Activated T-cell treated with anti-CD3 and anti-CD28 coated beads, Interleukin-2, amount 50 U/mL, for 48 hours (primary cell): ENCODE data around the gene MUC6.

Experiments used
- DNase-seq, 2 experiments: peaks; one replicate each; pipeline ENCODE4 v3.0.0-alpha.2; 2020

Gene MUC6

GRCh38 chr11:1049911-1050580 lies 13.5 kb upstream of the MUC6 start:
- no peak for DNase-seq

DNA sequence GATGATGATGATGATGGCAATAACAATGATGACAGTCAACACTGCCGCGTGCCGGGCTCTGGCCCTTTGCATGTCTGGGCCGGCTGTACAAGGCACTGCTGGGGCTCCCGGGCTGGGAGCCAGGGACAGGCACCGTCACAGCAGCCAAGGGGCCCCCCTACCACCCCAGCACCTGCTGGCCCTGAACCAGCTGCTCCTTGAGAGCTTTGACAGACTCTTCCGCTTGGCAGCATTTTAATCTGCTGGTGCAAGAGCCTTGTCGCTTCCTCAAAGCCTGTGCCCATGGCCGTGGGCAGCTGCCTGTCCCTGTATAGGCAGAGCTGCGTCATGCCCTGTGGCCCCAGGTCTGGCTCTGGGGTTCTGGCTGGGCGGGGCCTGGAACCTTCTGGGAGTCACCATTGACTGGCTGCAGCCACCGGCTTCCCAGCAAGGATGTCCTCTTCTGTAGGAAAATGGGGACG lies 12.9 kb upstream of the MUC6 start:
- DNase-seq = no peak

GRCh38 chr11:1049071-1049405 lies 12.5 kb upstream of the MUC6 start:
- no peak for DNase-seq

- no peak for DNase-seq
These were observed 12.0 kb upstream of the MUC6 start for GRCh38 chr11:1048375-1049070.

DNA sequence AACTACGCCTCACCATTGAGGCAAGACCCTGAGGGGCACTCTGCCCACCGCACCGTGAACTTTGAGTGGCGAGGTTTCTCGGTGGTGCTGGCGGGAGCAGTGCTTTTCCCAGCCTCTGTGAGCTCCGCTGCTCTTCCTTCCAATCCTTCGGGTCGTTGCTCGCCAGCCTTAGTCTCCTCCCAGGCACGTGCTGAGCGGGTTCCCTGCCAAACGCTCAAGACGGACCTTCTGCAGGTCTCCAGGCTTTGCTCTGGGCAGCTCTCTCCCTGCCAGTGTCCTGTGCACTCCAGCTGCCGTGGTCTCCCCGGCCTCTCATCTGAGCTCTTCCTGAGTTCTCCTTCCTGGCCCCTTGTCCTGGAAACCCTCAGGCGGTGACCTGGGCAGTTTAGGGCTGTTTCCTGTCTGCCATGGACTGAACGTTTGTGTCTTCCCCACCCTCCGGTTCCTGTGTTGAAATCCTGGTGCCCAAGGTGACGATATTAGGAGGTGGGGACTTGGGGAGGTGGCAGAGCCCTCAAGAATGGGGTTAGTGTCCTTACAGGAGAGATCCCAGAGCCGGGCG lies 11.2 kb upstream of the MUC6 start:
- no peak for DNase-seq

DNA sequence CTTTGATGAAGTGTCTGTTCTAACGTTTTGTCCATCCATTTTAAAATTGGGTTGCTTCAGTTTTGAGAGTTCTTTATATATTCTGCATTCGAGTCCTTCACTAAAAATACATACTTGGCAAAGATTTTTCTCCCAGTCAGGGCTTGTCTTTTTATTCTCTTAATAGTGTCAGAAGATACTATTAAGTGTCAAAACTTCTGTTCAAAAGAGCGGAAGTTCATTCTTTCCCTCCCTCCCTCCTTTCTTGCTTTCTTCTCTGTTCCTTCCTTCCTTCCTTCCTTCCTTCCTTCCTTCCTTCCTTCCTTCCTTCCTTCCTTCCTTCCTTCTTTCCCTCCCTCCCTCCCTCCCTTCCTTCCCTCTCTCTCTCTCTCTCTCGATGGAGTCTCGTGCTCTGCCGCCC lies 7.6 kb upstream of the MUC6 start:
- no peak for DNase-seq

- no peak for DNase-seq
These were observed 7.1 kb upstream of the MUC6 start for GRCh38 chr11:1043563-1044096.

DNA sequence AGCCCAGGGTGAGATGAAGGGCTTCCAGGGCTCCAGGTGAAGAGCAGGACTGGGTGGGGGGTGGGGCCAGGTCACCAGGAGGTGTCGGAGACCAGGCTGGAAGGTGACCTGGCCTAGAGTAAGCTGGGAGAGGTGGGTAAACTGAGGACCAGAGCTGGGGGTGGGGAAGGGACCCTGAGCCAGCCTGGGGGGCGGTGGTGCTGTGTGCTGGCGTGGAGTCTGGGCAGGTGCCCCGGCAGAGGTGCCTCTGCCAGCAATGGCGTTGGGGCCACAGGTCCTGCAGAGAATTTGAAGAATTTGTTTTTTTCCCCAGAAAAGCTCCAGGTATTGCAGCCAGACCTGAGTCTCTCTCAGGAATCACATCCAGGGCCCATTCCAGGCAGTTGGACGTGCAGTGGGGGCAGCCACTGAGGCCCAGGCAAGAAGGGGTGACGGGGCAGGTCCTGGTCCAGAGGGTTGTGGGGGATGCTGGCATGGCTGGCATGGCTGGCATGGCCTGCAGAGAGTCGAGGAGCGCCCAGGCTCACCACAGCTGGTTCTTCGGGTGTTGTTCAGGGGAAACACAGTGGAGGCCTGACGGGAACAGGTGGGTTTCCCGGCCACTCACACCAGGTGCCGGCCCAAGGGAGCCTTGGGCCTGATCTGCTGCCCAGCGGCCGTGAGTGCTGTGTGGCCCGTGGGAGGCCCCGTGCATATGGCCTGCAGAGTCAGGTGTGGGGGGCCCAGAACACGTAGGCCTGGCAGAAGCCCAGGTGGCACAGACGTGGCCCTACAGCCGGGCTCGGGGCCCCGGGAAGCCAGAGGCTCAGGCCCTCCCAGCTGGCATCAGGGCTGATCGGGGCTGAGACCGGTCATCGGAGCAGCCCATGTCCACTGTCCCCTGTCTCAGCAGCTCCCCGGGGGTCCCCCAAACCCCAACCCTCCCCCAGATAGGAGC lies 6.4 kb upstream of the MUC6 start:
- no peak for DNase-seq

DNA sequence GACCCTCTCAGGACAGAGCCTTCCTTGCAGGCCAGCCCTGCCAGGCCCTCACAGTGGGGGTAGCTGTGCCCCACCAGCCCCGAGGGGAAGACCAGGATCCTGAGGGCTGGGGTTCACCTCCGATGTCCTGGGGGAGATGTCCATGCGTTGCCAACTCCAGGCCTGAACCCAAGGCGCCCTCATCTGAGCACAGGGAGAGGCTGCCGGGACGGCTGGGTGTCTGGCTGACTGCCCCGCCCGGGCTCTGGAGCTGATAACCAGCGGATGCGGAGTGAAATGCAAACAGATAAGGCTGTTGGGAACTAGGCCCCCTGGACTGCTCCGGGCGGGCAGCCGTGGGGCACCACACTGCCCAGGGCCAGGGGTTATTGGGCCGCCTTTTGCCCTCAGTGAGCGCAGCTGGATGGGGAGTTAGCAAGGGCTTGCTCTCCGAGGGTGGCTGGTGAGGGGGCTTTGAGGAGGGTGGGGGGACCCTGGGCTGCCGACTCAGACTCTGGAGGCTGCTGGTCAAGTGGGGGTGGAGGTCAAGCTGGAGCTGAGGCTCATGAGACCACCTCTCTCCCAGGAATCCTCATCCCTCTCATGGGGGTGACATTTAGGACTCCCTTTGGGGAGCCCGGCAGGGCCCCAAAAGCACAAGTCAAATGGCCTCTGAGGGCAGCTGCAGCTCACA lies 5.6 kb upstream of the MUC6 start:
- no peak for DNase-seq

- DNase-seq = no peak
These were observed 5.0 kb upstream of the MUC6 start for GRCh38 chr11:1041471-1041870.

- no peak for DNase-seq
These were observed 4.6 kb upstream of the MUC6 start for GRCh38 chr11:1041149-1041467.

DNA sequence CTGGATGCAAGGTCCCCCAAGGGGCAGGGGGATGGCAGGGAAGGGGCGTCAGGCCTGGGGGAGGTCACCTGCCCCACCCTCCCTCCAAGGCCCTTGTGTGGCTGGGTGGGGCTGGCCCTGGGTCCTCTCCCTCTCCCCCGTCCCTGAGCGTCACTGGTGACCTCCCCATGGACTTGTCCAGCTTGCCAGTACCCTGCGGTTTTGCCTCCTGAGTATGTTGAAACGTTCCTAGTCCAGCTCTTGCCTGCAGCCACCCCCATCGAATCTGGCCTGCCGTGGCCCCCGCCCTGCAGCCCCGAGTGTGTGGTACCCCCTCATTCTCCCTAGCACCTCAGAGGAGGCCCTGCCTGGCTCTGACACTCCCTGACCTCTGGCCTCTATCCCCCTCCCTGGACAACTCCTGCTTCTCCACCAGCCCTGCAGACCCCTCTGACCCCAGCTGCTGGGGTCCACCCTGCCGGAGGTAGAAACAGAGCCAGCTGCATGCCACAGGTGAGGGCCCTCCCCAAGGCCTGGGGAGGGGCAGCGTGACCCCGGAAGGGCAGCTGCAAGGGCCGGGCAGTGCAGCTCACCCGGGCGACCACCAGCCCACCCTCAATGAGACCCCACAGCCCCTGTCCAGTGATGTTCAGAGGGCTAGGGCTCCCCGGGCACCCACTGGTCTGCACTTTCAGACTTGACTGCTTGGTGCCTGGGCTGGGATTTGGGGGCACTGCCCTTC lies 4.1 kb upstream of the MUC6 start:
- DNase-seq = no peak

- no peak for DNase-seq
These were observed 3.2 kb upstream of the MUC6 start for GRCh38 chr11:1039481-1040427.

DNA sequence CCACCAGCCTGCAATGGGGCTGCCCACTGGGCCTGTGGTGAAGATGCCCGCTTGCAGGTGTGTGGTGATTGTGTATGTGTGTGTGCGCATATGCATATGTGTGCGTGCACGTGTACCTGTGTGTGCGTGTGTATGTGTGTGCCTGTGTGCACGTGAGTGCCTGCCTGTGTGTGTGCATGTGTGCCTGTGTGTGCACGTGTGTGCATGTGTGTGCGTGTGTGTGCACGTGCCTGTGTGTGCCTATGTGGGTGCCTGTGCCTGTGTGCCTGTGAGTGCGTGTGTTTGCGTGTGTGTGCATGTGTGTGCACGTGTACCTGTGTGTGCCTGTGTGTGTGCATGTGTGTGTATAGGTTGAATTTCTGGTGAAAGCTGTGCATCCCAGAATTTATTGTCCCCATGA lies 2.4 kb upstream of the MUC6 start:
- DNase-seq = no peak

- no peak for DNase-seq
These were observed 1.8 kb upstream of the MUC6 start for GRCh38 chr11:1038361-1038760.

DNA sequence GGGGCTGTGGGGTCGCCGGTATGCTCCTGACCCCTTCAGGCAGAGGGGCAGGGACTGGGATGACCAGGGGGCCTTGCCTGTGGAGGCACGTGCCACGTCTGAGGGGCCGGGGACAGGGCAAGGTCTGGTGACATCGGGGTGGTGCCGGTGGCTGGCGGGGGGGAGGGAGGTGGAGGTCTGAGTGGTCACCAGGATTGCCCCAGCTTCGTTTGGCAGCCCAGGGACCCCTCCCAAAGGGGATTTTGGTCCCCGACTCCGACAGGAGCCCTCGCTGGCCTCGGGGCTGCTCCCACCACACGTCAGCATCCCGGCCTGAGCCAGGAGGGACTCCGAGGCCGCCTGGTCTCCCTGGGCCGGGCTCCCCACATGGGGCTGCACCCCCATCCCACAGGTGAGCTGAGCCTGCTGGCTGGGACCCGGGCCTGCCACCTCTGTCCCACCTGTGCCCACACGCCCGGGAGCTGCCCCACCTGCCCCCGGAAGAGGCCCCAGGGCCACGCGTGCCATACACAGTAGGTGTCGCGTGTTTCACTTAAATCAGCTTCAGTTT lies 1.1 kb upstream of the MUC6 start:
- no peak for DNase-seq

DNA sequence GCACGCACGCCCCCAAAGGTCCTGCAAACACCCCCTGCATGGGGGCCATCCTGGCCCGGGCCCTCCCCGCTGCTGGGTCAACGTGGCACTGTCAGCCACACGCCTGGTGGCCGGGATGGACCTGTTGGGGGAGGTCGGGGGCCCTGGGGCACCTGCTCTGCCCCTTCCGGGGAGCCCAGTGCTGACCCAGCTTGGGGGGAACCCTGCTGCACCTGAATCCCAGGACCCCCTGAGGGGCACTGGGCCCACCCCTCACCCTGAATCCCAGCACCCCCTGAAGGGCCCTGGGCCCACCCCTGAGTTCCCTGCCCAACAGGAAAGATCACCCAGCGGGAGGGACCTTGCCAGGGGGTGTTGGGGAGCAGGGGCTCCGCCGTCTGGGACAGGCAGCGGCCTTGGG lies 413 bp upstream of the MUC6 start:
- DNase-seq = no peak

- no peak for DNase-seq
These were observed 788 bp downstream of the MUC6 start for GRCh38 chr11:1035577-1036283.

GRCh38 chr11:1034456-1035295 lies 1.8 kb downstream of the MUC6 start:
- no peak for DNase-seq
